GM19043 (cell line): Measurements from ENCODE around the gene SLC24A4.
A peak's percentile ranks its signal among the peaks of the same experiment; 100 is the strongest.
"Not testable (repeated sequence)": the region's sequence is repeated elsewhere in the genome, so short reads cannot be mapped to it uniquely, and the experiment has no call there.

Source experiments
- ATAC-seq: cut with Tn5 transposase; IDR thresholded peaks from one replicate; pipeline ENCODE4 v1.9.1; 2021; ENCODE audit warnings: low read depth; ENCODE audit not compliant: unreplicated experiment

The SLC24A4 gene

DNA sequence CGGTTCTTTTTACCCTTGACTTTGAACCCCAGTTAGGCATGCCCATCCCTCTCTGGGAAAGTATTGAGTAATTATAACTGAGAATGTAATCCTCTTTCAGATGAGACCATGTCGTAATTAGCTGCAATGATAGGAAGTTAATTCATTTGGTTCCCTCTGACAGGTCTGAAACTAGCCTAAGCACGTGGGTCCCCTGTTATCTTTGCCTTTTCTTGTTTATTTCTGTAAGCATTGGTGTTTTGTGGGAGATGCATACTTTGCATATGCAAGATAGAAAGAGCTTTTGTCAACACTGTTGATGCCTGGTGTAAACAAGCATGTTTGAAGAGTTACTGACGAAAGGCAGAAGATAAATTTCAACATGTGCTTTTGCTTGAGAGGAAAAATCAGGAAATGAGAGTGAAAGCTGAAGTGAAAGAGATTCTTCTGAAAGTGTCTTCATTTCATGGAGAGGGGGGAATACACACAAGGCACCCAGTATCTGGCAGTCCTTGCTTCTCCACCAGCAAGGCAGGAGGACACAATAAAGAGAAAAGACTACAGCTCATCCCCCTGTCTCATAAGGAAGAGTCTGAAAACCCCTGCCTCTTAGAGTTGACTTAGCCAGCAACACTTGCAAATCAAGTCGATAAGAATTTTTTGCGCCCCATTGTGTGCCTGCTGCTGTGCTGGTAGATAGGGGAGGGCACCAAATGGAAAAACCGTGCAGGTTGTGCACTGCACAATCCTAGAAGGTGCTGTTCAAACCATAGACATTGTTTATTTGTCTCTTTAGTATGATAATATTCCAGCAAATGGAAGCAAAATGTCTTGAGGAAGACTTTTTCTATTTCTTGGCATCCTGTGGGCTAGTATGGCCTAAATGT is 77.8 kb downstream of the SLC24A4 start:
- peak; percentile 67 for ATAC-seq

DNA sequence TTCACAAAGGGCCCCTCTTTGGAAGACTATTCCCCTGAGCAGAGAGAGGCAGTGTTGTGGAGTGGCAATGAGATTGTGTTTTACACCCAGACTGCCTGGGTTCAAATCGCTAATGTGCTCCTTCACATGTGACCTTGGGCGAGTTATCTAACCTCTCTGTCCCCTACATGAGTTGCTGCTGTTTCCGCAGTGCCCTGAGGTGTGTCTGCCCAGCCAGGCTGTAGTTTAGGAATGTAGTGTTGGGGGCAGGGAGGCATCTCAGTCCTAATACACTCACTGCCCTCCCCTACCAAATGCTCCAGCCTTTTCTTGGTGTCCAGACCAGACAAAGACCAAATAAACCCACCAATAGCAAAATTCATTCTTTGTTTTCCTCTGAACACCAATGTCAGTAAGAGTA is 78.6 kb downstream of the SLC24A4 start:
- no peak for ATAC-seq

DNA sequence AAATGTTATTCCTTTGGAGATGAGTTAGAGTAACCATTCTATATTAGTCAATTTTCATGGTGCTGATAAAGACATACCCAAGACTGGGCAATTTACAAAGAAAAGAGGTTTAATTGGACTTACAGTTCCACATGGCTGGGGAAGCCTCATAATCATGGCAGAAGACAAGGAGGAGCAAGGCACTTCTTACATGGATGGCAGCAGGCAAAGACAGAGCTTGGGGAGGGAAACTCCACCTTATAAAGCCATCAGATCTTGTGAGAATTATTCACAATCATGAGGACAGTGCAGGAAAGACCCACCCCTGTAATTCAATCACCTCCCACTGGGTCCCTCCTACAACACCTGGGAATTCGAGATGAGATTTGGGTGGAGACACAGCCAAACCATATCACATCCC is 79.5 kb downstream of the SLC24A4 start:
- not testable (repeated sequence) for ATAC-seq

DNA sequence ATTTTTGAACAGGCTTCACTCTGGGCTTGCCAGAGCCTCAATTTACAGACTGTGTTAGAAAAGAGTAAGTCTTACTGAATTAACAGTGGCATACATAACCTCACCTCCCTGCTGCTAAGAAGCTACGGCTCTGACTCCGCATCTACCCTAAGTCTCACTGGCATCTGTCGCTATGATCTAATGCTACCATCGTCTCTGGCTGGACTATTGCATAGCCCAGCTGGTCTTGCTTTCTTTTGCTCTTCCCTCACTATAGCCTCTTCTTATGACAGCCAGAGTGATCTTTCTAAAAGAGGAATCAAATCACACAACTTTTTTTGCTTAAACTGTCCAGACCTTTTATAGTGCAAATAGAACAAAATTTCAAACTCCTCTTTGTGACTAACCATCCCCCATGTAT is 81.1 kb downstream of the SLC24A4 start:
- ATAC-seq: no peak

DNA sequence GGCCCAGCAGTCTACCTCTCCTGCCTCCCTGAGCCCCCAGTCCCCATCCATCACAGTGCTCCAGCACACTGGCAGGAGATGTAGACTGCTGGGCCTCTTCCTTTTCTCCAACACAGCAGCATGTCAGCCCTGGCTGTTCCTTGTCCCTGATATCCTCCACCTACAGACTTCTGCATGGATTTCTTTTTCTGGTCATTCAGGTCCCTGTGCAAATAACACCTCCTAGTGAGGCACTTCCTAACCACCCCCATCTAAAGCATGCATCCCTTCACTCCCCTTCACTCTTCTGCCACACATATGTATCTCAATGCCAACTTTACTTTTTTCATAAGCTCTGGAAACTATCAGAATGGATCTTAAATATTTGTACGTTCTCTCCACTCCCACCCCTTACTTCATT is 81.5 kb downstream of the SLC24A4 start:
- no peak for ATAC-seq

DNA sequence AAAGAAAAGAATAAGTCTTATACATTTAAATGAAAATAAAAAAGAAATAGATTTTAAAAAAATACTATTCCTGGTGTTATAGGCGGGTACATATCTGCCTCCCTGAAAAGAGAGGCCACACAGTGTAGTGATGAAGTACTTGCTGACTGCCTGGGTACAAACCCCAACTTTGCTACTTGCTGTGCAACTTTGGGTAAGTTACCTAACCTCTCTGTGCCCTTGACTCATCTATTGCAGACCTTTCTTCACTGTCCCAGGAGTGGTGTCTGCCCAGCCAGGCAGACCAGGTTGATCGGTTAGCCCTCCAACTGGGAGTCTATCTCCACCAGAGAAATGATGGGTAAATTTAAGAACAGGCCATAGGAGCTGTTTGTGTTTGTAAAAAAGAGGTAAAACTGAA is 82.0 kb downstream of the SLC24A4 start:
- no peak for ATAC-seq

DNA sequence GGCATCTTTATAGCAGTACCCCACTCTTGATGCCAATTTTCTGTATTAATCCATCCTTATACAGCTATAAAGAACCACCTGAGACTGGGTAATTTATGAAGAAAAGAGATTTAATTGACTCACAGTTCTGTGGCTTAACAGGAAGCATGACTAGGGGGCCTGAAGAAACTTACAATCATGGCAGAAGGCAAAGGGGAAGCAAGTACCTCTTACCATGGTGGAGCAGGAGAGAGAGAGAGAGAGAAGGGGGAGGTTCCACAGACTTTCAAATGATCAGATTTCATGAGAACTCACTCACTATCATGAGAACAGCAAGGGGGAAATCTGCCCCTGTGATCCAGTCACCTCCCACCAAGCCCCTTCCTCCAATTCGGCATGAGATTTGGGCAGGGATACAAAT is 84.4 kb downstream of the SLC24A4 start:
- ATAC-seq: no peak

DNA sequence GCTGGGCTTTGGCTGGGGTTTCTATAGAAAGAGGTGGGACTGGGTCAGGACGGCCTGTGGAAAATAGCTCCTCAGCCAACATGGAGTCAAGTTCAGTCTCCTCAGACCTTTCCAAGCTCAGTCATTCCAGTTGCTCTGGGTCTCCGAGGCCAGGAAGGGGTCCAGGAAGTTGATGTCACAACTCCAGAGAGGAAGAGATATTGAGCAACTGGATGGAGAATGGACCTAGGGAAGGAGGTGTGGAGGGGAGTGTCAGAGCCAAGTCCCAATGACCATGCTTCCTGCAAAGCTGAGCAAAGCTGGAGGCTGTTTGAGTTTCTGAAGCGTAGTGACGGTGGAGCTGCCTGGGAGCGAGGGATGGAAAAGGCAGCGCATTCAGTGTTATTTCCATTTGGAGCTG is 86.1 kb downstream of the SLC24A4 start:
- ATAC-seq: no peak

DNA sequence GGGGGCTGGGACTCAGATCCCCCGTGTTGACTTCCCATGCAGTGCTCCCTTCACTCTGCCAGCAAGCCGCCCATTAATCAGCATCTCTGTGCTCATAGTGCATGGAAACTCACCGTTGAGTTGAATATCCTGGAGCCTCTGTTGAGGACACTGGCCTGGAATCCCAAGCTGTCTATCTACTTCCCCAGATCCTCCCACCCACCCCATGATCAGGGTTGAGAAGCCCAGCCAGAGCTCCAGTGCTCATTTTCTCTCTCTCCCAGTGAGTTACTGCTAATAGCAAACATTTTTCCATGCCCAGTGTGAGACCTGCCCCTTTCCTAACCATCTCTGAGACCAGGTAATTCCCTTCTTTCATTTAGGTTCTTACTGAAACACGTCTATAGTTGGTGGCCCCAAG is 88.2 kb downstream of the SLC24A4 start:
- no peak for ATAC-seq

DNA sequence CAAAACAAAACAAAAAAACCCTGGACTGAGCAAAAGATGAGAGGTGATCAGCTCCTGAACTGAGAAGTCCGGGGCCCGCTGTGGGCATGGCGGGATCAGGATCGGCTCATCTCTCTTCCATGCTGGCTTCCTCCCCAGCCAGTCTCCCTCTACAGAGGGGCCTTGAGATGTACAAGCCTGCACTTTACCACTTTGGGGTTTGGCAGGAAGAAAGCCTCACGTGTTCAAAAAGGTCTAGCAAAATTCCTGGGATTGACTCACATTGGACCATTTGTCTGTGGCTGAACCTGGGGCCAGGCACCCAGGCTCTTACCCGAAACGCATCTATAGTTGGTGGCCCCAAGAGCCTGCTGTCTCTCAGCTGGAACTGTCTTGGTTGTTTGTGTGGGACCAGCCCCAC is 89.0 kb downstream of the SLC24A4 start:
- ATAC-seq: no peak

DNA sequence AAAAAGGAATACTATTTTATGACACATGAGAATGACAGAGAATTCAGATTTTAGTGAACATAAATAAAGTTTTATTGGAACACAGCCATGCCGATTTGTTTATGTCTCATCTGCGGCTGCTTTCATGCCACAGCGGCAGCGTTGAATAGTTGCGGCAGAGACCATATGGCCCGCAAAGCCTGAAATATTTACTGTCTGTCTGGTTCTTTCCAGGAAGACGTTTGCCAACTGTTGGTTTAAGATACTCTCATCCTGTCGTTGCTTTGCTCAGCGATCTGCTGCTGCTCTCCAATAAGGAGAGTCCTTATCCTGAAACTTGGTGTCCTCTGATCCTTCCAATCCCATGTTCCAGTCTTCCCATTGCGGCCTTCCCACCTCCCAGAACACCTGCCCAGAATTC is 89.9 kb downstream of the SLC24A4 start:
- no peak for ATAC-seq

DNA sequence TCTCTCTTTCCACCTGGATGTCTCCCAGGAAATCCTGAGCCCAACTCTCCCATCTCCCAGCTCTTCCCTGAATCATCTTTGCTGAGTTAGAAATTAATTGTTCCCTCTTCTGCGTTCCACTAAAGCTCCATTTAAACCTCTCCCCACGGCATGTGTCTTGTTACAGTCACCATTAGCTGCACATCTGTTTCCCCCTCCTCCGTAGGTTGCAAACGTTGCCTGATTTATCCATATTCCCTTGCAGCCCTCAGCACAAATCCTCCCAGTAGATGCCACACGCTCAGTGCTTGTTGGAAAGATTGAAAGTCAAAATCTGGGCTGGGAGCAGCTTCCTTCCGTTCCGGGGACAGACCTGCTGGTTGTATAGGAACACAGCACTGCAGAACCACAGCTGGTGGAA is 90.4 kb downstream of the SLC24A4 start:
- ATAC-seq: no peak

DNA sequence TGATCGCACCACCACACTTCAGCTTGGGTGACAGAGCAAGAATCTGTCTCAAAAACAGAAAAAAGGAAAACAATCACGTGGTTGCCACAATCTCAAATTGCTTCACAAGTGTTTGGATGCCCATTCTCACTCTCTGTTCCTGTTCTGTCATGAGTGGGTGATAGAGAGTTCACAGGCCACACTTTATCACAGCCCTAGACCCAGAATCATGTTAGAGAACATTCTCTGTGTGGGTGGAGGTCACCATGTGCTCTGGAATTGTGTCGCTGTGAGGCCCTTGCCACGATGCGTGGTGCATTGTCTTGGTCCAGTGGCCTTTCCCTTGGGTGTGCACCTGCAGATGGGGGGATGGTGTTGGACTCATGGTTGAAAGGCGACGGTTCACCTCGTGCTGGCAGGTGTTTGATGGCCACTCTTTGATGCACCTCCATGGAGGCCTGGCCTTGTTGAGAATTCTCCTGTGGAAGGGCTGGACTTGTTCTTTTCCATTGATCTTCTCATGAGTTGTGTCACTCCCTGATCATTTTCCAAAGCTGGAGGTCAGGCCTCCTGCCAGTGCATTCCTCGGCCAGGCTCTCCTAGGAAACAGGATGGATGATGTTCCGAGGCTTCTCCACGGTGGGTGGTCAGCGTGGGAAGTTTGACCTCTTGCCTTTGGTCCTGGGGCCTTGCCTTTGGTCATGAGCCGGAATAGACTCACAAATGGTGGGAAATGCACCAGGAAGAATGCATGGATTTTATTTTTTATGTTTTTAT is 91.9 kb downstream of the SLC24A4 start:
- no peak for ATAC-seq

DNA sequence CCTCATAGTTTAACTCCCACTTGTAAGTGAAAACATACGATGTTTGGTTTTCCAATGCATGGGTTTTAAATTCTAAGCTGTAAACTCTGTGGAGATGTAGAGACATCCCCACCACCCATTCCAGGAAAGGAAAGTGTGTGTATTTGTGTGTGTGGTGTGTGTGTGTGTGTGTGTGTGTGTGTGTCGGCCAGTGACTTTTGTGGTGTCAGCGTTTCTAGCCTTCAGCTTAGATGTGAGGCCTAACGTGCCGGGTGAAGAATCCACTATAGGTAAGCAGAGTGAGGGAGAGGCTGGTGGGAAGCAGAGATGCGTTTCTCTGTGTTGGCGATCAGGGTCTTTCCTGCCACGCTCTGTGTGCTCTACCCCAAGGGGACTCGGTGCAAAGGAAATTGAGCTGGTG is 93.0 kb downstream of the SLC24A4 start:
- ATAC-seq: no peak

DNA sequence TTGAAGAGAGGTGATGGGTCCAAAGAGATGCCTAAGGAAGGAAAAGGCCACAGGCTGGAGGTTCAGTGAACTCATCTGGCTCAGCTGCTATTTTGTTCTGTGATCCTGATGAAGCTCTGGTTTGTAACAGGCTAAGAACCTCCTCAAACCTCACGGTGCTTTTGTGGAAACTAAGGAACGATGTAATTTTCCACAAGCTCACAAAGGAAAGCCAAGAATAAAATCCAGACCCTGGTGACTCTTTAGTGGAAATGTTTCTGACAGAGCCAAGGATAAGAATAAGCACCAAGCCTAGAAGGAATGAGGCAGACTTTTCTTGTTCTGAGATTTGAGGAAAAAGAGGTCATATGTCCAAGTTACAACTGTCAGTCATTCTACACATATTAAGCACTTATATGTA is 93.6 kb downstream of the SLC24A4 start:
- ATAC-seq: no peak

DNA sequence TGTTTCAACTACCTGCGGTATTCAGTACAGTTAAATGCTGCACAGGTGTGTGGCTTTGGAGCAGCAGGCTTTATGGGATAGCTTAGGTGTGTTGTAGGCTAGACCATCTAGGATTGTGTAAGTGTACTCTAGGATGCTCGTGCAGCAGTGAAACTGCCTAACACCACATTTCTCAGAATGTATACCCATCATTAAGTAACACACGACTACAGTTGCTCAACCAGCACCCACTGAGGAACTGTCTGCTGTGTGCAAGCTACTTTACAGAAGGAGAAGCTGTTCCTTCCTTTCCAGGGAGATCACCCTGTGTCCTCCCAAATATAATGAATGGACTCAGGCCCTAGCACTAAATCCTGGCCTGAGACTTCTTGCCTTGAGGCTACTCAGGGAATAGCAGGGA is 94.8 kb downstream of the SLC24A4 start:
- no peak for ATAC-seq

DNA sequence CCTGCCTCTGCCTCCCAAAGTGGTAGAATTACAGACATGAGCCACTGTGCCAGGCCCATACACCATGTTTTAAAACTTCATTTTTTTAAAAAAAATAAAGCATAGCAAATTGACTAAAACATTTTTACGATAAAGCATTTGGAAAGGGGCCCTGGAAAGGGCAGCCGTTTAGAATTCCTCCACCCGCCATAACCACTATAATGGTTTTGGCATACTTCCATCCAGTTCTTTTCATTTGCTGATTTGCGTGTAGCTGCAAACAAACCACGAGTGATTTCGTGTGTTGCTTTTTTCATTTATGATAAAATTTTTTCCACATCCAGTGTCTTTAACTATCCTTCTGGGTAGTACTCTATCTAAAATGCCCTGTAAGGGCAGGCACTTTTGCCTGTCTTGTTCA is 98.8 kb downstream of the SLC24A4 start:
- no peak for ATAC-seq

DNA sequence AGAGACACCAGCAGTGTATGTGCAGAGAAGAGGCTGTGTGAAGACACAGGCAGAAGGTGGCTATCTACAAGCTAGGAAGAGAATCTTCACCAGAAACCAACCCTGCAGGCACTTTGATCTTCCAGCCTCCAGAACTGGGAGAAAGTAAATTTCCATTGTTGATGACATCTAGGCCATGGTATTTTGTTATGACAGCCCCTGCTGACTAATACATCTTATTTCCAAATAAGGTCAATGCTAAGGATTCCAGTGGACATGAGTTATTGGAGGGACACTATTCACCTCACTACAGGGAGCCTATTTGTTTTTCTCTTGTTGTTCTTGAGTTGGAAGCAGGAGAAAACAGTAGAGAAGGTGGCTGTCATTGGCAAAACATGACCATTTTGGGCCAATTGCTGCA is 102.1 kb downstream of the SLC24A4 start:
- no peak for ATAC-seq

DNA sequence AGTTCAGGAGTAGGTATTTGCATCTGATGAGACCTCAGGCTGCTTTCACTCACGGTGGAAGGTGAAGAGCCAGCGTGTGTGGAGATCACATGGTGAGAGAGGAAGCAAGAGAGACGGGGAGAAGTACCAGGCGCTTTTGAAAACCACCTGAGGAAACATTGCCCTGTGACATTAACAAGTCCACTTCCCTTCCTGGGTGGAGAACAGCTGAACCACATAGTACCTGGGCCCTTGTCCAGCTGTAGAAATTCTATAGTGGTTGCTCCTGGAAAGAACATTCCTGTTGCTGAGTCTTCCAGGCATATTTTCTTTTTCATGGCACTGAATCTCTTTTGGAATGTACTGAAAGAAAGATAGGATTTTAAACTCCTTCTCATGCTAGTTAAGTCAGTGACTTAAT is 103.3 kb downstream of the SLC24A4 start:
- ATAC-seq: no peak

DNA sequence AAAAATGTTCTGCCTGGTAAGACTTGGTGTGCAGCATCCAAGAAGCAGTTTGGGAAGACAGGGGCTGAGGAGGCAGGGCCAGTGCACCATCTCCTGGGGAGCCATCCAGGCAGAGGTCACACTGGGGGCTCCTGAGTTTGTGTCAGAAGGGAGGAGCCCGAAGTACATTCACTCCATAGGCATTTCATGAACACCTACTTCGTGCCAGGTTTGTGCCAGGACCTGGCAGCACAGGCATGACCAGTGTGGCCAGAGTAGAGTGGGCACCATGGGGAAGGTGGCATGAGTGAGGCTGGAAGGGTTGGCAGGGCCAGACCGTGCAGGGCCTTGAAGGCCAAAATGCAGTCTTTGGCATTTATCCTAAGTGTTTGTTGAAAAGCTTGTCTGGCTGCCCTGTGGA is 104.1 kb downstream of the SLC24A4 start:
- no peak for ATAC-seq

DNA sequence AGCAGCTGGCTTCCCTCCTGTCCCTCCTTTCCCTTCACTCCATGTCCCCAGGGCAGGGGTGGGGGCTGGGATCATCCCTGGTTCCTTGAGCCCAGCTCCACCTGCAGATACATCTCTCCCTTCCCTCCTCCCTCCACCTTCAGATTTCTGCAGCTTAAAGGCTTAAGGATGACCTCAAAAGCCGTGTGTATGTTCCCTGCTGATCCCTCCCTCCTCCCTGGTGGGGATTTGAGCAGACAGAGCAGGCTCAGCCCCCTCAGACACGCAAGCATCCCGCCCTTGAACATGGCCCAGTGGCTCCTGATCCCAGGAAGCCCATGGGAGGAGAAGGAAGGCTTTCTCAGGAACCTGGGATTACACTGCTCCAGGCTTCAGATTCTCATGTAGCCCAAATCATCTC is 107.7 kb downstream of the SLC24A4 start:
- ATAC-seq: no peak

DNA sequence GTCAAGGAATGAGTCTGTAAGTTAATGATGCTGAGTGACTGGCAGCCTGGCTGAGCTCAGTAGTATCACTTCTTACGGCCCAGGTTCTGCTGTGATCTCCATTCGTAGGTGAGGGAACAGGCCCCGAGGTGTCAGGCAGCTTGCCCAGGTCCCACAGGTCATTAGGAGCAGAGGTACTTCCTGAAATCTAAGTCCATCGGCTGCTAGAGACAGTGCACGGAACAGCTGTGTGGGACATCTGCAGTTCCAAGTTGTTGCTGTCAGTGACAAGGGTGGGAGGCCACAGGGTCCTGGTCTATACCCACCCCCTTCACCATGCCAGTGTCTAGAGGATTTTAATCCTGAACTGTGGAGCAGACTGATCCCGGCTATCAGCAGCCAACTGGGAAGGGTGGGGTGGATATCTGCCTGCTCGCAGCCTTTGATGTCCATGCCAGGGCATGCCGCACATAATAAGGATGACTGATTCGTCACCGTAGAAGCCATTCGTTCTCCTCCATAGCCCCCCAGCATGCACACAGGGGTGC is 108.3 kb downstream of the SLC24A4 start:
- ATAC-seq: no peak
